Measurements from ENCODE around the gene EXOG. TPM values are rescaled to one million over a fixed set of nuclear protein-coding genes. Genes with fewer than 3 reads are reported as not detected.

Gene EXOG
- total and polyA plus RNA-seq, 12 donors, result 5.8 to 16.3 (median 11.4) TPM

GRCh38 chr3:38454884-38455638 is 41.1 kb upstream of the EXOG start:
- Histone ChIP-seq H3K27ac (peak overlapping the region; percentile 15 to 94 (median 90)), H3K36me3 (replicated peaks in 1 of 2) (no peaks in the 10 kb centered on the region), H3K27me3 (no peaks in the 10 kb centered on the region), H3K4me3 (peak overlapping the region; percentile 27 to 97 (median 56)), H3K4me1 (replicated peaks in 1 of 2) (peaks cover 40 to 55% of the 10 kb centered on the region in 2 donors), H3K9me3 (replicated peaks in 1 of 3) (no peaks in the 10 kb centered on the region)
- 0 to 1% (median 0%) methylated on average over 14 to 72 of the region's 72 CpGs for WGBS, 4 donors
- no peak for TF ChIP-seq POLR2A (IDR thresholded peaks at IDR 0.05)
- TF ChIP-seq CTCF (IDR thresholded peaks at IDR 0.05), result no peak
- peak; percentile 87 to 91 (median 89) for DNase-seq
- intact Hi-C loops (cut with DNase I), result no loop called here

- peaks cover 48 to 59% of the 10 kb centered on the region in 2 donors for H3K4me1 ChIP-seq (replicated peaks in 1 of 2)
- H3K27me3 ChIP-seq, result no peaks in the 10 kb centered on the region
- WGBS, 4 donors, result 9 to 16% (median 11%) methylated on average over 5 to 15 of the region's 15 CpGs
- H3K9me3 ChIP-seq (replicated peaks in 1 of 3), result no peaks in the 10 kb centered on the region
- H3K36me3 ChIP-seq (replicated peaks in 1 of 2), result no peaks in the 10 kb centered on the region
- peak in 6 of 7 donors; percentile 60 to 79 (median 72) for DNase-seq
- peak overlapping the region; percentile 15 to 94 (median 90) for H3K27ac ChIP-seq
- intact Hi-C loops (cut with DNase I), result no loop called here
- TF ChIP-seq POLR2A (IDR thresholded peaks at IDR 0.05) (peak in 1 of 2 donors; percentile 85), CTCF (IDR thresholded peaks at IDR 0.05) (no peak)
- H3K4me3 ChIP-seq, result peak overlapping the region in 2 of 4 donors; percentile 75 to 97
These were observed 40.3 kb upstream of the EXOG start for GRCh38 chr3:38455639-38456430.

- Histone ChIP-seq H3K36me3 (replicated peaks in 1 of 2) (no peaks in the 10 kb centered on the region), H3K27me3 (no peaks in the 10 kb centered on the region), H3K9me3 (replicated peaks in 1 of 3) (no peaks in the 10 kb centered on the region), H3K4me1 (replicated peaks in 1 of 2) (peaks cover 57 to 67% of the 10 kb centered on the region in 2 donors), H3K27ac (peak overlapping the region in 4 of 5 donors; percentile 53 to 94 (median 82)), H3K4me3 (no peak overlapping the region)
- peak in 6 of 7 donors; percentile 48 to 82 (median 72) for DNase-seq
- WGBS, 4 donors, result 64 to 67% (median 65%) methylated on average over 6 to 9 of the region's 9 CpGs
- intact Hi-C loops (cut with DNase I), result no loop called here
- TF ChIP-seq POLR2A (IDR thresholded peaks at IDR 0.05) (peak in 1 of 2 donors; percentile 29), CTCF (IDR thresholded peaks at IDR 0.05) (peak in 1 of 6 experiments; percentile 8)
These were observed 38.8 kb upstream of the EXOG start for GRCh38 chr3:38457111-38458003.

Data from adrenal gland (tissue), 12 donors.